PFSK-1 (cell line): Measurements from ENCODE around the gene PIGQ.

ENCODE experiments used
- FOXP2 ChIP-seq: optimal IDR thresholded peaks from 2 replicates; pipeline ENCODE3; 2011; ENCODE audit warnings: borderline replicate concordance, control low read depth, inconsistent platforms; ENCODE audit not compliant: insufficient read depth; ENCODE audit errors: extremely low read length, extremely low read depth
- POLR2AphosphoS5 ChIP-seq: IDR thresholded peaks from 2 replicates; pipeline ENCODE4 v1.6.1; 2012; ENCODE audit warnings: low read depth, mild to moderate bottlenecking, control low read depth, low read length, moderate library complexity
- SIN3A ChIP-seq: IDR thresholded peaks from 2 replicates; pipeline ENCODE4 v1.6.1; 2012; ENCODE audit warnings: mild to moderate bottlenecking, low read length, moderate library complexity, borderline replicate concordance; ENCODE audit not compliant: insufficient read depth
- TAF1 ChIP-seq: IDR thresholded peaks from 2 replicates; pipeline ENCODE4 v1.6.1; 2012; ENCODE audit warnings: low read length, control low read depth, borderline replicate concordance; ENCODE audit not compliant: insufficient read depth
- TF ChIP-seq, protein P1 (sequence below), 2 experiments: IDR thresholded peaks; 2 replicates each; pipeline versions ENCODE4 v1.6.1 to v1.8.0; 2011 to 2012; ENCODE audit warnings: low read depth in 2 of 2, low read length in 2 of 2, control low read depth in 1 of 2, inconsistent platforms in 1 of 2, mild to moderate bottlenecking in 1 of 2, moderate library complexity in 1 of 2; ENCODE audit not compliant: insufficient read depth in 1 of 2

DNA sequence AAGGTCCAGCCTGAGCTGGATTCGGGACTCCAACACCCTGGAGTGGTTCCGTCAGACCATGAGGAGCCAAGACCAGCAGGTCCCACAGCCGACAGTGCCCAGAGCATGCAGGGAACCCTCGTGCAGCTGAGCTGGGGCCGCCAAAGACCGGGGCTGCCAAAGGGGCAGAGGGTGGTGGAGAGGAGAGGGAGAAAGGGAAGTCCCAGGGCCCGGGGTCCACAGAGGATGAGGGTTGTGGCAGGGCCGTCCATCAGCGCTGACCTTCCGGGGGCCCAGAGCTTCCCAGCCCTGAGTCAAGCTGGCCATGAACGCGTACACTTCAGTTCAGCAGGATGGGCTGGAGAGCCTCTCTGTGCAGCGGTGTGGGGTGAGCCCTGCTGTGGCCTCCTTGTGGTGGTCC, 48.9 kb upstream of the PIGQ start:
- TF ChIP-seq TAF1 (no peak), POLR2AphosphoS5 (no peak), SIN3A (no peak), FOXP2 (no peak)
- TF ChIP-seq, protein P1, sequence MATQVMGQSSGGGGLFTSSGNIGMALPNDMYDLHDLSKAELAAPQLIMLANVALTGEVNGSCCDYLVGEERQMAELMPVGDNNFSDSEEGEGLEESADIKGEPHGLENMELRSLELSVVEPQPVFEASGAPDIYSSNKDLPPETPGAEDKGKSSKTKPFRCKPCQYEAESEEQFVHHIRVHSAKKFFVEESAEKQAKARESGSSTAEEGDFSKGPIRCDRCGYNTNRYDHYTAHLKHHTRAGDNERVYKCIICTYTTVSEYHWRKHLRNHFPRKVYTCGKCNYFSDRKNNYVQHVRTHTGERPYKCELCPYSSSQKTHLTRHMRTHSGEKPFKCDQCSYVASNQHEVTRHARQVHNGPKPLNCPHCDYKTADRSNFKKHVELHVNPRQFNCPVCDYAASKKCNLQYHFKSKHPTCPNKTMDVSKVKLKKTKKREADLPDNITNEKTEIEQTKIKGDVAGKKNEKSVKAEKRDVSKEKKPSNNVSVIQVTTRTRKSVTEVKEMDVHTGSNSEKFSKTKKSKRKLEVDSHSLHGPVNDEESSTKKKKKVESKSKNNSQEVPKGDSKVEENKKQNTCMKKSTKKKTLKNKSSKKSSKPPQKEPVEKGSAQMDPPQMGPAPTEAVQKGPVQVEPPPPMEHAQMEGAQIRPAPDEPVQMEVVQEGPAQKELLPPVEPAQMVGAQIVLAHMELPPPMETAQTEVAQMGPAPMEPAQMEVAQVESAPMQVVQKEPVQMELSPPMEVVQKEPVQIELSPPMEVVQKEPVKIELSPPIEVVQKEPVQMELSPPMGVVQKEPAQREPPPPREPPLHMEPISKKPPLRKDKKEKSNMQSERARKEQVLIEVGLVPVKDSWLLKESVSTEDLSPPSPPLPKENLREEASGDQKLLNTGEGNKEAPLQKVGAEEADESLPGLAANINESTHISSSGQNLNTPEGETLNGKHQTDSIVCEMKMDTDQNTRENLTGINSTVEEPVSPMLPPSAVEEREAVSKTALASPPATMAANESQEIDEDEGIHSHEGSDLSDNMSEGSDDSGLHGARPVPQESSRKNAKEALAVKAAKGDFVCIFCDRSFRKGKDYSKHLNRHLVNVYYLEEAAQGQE (IDR thresholded peaks at IDR 0.05; ENCODE audit: insufficient read depth in 1 of 2, low read depth in 2 of 2, low read length in 2 of 2): no peak
